ENCODE data around the gene BEND2. TPM values are rescaled to one million over a fixed set of nuclear protein-coding genes. Genes with fewer than 3 reads are reported as not detected.

Gene BEND2
- total RNA-seq, 1 experiment from 2014 or later, result not detected

GRCh38 chrX:18151649-18152048 is 69.0 kb downstream of the BEND2 start:
- Histone ChIP-seq H3K9me3 (no peaks in the 10 kb centered on the region), H3K4me1 (no peaks in the 10 kb centered on the region), H3K27me3 (replicated peaks; ENCODE audit: control insufficient read depth, insufficient read depth, low read length) (no peaks in the 10 kb centered on the region), H3K36me3 (ENCODE audit: control insufficient read depth, insufficient read depth, low read length) (no peaks in the 10 kb centered on the region), H3K4me3 (ENCODE audit: low read depth, low read length) (no peak overlapping the region)
- CTCF ChIA-PET, result no interaction called here
- no TSS peak for BruUV-seq (replicated peaks)
- intact Hi-C loops (cut with micrococcal nuclease; ENCODE audit: unreplicated experiment), result no loop called here
- Mint-ChIP-seq H3K9me3 (ENCODE audit: unreplicated experiment) (no peaks in the 10 kb centered on the region), H3K36me3 (ENCODE audit: insufficient read depth, unreplicated experiment) (no peaks in the 10 kb centered on the region), H3K27me3 (ENCODE audit: insufficient read depth, unreplicated experiment) (peaks cover under 1% of the 10 kb centered on the region), H3K4me1 (ENCODE audit: low read depth, unreplicated experiment) (no peaks in the 10 kb centered on the region), H3K27ac (ENCODE audit: unreplicated experiment) (no peak overlapping the region), H3K4me3 (ENCODE audit: unreplicated experiment) (no peak overlapping the region)
- DNase-seq, result no peak
- TF ChIP-seq CTCF (IDR thresholded peaks at IDR 0.05; ENCODE audit: insufficient read depth in 1 of 2, low read depth in 1 of 2, low read length in 1 of 2, severe bottlenecking in 1 of 2, unreplicated experiment in 1 of 2), result no peak
- POLR2A ChIA-PET, result no interaction called here

- Mint-ChIP-seq H3K36me3 (ENCODE audit: insufficient read depth, unreplicated experiment) (no peaks in the 10 kb centered on the region), H3K4me1 (ENCODE audit: low read depth, unreplicated experiment) (no peaks in the 10 kb centered on the region), H3K27me3 (ENCODE audit: insufficient read depth, unreplicated experiment) (no peaks in the 10 kb centered on the region), H3K9me3 (ENCODE audit: unreplicated experiment) (no peaks in the 10 kb centered on the region), H3K4me3 (ENCODE audit: unreplicated experiment) (no peak overlapping the region), H3K27ac (ENCODE audit: unreplicated experiment) (no peak overlapping the region)
- DNase-seq, result no peak
- H3K4me3 ChIP-seq (ENCODE audit: low read depth, low read length), result no peak overlapping the region
- H3K27me3 ChIP-seq (replicated peaks; ENCODE audit: control insufficient read depth, insufficient read depth, low read length), result no peaks in the 10 kb centered on the region
- no peaks in the 10 kb centered on the region for H3K9me3 ChIP-seq
- CTCF ChIA-PET, result no interaction called here
- no peak for TF ChIP-seq CTCF (IDR thresholded peaks at IDR 0.05; ENCODE audit: insufficient read depth in 1 of 2, low read depth in 1 of 2, low read length in 1 of 2, severe bottlenecking in 1 of 2, unreplicated experiment in 1 of 2)
- H3K36me3 ChIP-seq (ENCODE audit: control insufficient read depth, insufficient read depth, low read length), result no peaks in the 10 kb centered on the region
- BruUV-seq (replicated peaks), result no TSS peak
- intact Hi-C loops (cut with micrococcal nuclease; ENCODE audit: unreplicated experiment), result no loop called here
- no peaks in the 10 kb centered on the region for H3K4me1 ChIP-seq
- POLR2A ChIA-PET, result no interaction called here
Observed at GRCh38 chrX:18151157-18151556, 69.5 kb downstream of the BEND2 start.

- BruUV-seq (replicated peaks), result no TSS peak
- no peaks in the 10 kb centered on the region for H3K27me3 Mint-ChIP-seq (ENCODE audit: insufficient read depth, unreplicated experiment)
- intact Hi-C loops (cut with micrococcal nuclease; ENCODE audit: unreplicated experiment), result no loop called here
- no peak overlapping the region for H3K4me3 Mint-ChIP-seq (ENCODE audit: unreplicated experiment)
- no peaks in the 10 kb centered on the region for H3K4me1 Mint-ChIP-seq (ENCODE audit: low read depth, unreplicated experiment)
- DNase-seq, result no peak
- Histone ChIP-seq H3K4me1 (no peaks in the 10 kb centered on the region), H3K4me3 (ENCODE audit: low read depth, low read length) (no peak overlapping the region), H3K9me3 (no peaks in the 10 kb centered on the region), H3K27me3 (replicated peaks; ENCODE audit: control insufficient read depth, insufficient read depth, low read length) (no peaks in the 10 kb centered on the region), H3K36me3 (ENCODE audit: control insufficient read depth, insufficient read depth, low read length) (no peaks in the 10 kb centered on the region)
- H3K9me3 Mint-ChIP-seq (ENCODE audit: unreplicated experiment), result no peaks in the 10 kb centered on the region
- ChIA-PET POLR2A (no interaction called here), CTCF (no interaction called here)
- H3K36me3 Mint-ChIP-seq (ENCODE audit: insufficient read depth, unreplicated experiment), result no peaks in the 10 kb centered on the region
- no peak overlapping the region for H3K27ac Mint-ChIP-seq (ENCODE audit: unreplicated experiment)
- no peak for TF ChIP-seq CTCF (IDR thresholded peaks at IDR 0.05; ENCODE audit: insufficient read depth in 1 of 2, low read depth in 1 of 2, low read length in 1 of 2, severe bottlenecking in 1 of 2, unreplicated experiment in 1 of 2)
Observed at GRCh38 chrX:18149454-18149853, 71.2 kb downstream of the BEND2 start.
